H9 (cell line): ENCODE data around the gene ERC2. TPM values are rescaled to one million over a fixed set of nuclear protein-coding genes. Genes with fewer than 3 reads are reported as not detected.

Source experiments
- DNase-seq: peaks from one replicate; pipeline ENCODE4 v3.0.0-alpha.2; 2017
- H2AFZ ChIP-seq: one replicate; pipeline ENCODE4 v1.6.1; 2013; ENCODE audit warnings: mild to moderate bottlenecking, low read length, control low read depth, moderate library complexity
- H2AK5ac ChIP-seq: 2 replicates; pipeline ENCODE4 v1.6.1; 2013; ENCODE audit warnings: low read length, control low read depth, mixed read lengths; ENCODE audit not compliant: insufficient read length
- H2BK120ac ChIP-seq: one replicate; pipeline ENCODE4 v1.6.1; 2013; ENCODE audit warnings: low read depth, mild to moderate bottlenecking, low read length, control low read depth, inconsistent platforms; ENCODE audit not compliant: poor library complexity, severe bottlenecking
- H2BK12ac ChIP-seq: 2 replicates; pipeline ENCODE4 v1.6.1; 2013; ENCODE audit warnings: low read length, control low read depth, mixed read lengths, low read depth; ENCODE audit not compliant: insufficient read length
- H2BK15ac ChIP-seq: 2 replicates; pipeline ENCODE4 v1.6.1; 2013; ENCODE audit warnings: low read depth, low read length, control low read depth
- H2BK20ac ChIP-seq: one replicate; pipeline ENCODE4 v1.6.1; 2013; ENCODE audit warnings: low read depth, mild to moderate bottlenecking, low read length, control low read depth, inconsistent platforms; ENCODE audit not compliant: poor library complexity, severe bottlenecking
- H2BK5ac ChIP-seq: 2 replicates; pipeline ENCODE4 v1.6.1; 2013; ENCODE audit warnings: low read length, control low read depth, mixed read lengths; ENCODE audit not compliant: insufficient read length
- H3K14ac ChIP-seq: 2 replicates; pipeline ENCODE4 v1.6.1; 2013; ENCODE audit warnings: low read length, control low read depth; ENCODE audit not compliant: insufficient read depth
- H3K18ac ChIP-seq: 2 replicates; pipeline ENCODE4 v1.6.1; 2013; ENCODE audit warnings: low read depth, mild to moderate bottlenecking, mixed read lengths, low read length, control low read depth; ENCODE audit not compliant: insufficient read length
- H3K23ac ChIP-seq: 2 replicates; pipeline ENCODE4 v1.6.1; 2013; ENCODE audit warnings: low read length, control low read depth, mixed read lengths, low read depth; ENCODE audit not compliant: insufficient read length
- H3K23me2 ChIP-seq: 2 replicates; pipeline ENCODE4 v1.6.1; 2013; ENCODE audit warnings: low read depth, mild to moderate bottlenecking, mixed read lengths, low read length, control low read depth; ENCODE audit not compliant: insufficient read length, poor library complexity, severe bottlenecking
- H3K27ac ChIP-seq: 2 replicates; pipeline ENCODE4 v1.5.1; 2013; ENCODE audit warnings: low read length, control low read depth, mixed read lengths, low read depth; ENCODE audit not compliant: insufficient read length
- H3K27me3 ChIP-seq: 2 replicates; pipeline ENCODE4 v1.6.1; 2013; ENCODE audit warnings: low read length, control low read depth, inconsistent platforms; ENCODE audit not compliant: insufficient read depth
- H3K4ac ChIP-seq: 2 replicates; pipeline ENCODE4 v1.6.1; 2013; ENCODE audit warnings: low read depth, mild to moderate bottlenecking, control low read depth, inconsistent platforms, low read length, moderate library complexity
- H3K4me1 ChIP-seq: 2 replicates; pipeline ENCODE4 v1.6.1; 2013; ENCODE audit warnings: low read length, control low read depth, inconsistent platforms; ENCODE audit not compliant: insufficient read depth
- H3K4me2 ChIP-seq: 2 replicates; pipeline ENCODE4 v1.6.1; 2013; ENCODE audit warnings: low read length, control low read depth, mixed read lengths; ENCODE audit not compliant: insufficient read length, insufficient read depth
- H3K56ac ChIP-seq: 2 replicates; pipeline ENCODE4 v1.6.1; 2013; ENCODE audit warnings: low read depth, mild to moderate bottlenecking, mixed read lengths, low read length, control low read depth; ENCODE audit not compliant: insufficient read length
- H3K79me1 ChIP-seq: 2 replicates; pipeline ENCODE4 v1.6.1; 2013; ENCODE audit warnings: low read depth, mild to moderate bottlenecking, moderate library complexity, low read length, control low read depth, inconsistent platforms; ENCODE audit not compliant: insufficient read depth, poor library complexity, severe bottlenecking
- H3K79me2 ChIP-seq: 2 replicates; pipeline ENCODE4 v1.6.1; 2013; ENCODE audit warnings: low read length, control low read depth, inconsistent platforms; ENCODE audit not compliant: insufficient read depth
- H3K9ac ChIP-seq: 2 replicates; pipeline ENCODE4 v1.6.1; 2013; ENCODE audit warnings: low read length, control low read depth, mixed read lengths; ENCODE audit not compliant: insufficient read length; ENCODE audit errors: extremely low read depth
- H3K9me3 ChIP-seq: one replicate; pipeline ENCODE4 v1.6.1; 2013; ENCODE audit warnings: low read depth, low read length, inconsistent platforms; ENCODE audit not compliant: control insufficient read depth
- H3T11ph ChIP-seq: one replicate; pipeline ENCODE4 v1.6.1; 2013; ENCODE audit warnings: mild to moderate bottlenecking, low read length, control low read depth, inconsistent platforms
- H4K20me1 ChIP-seq: one replicate; pipeline ENCODE4 v1.6.1; 2013; ENCODE audit not compliant: control insufficient read depth, insufficient read length, insufficient read depth
- H4K5ac ChIP-seq: 2 replicates; pipeline ENCODE4 v1.6.1; 2013; ENCODE audit warnings: low read depth, mild to moderate bottlenecking, mixed read lengths, low read length, control low read depth; ENCODE audit not compliant: insufficient read length
- H4K8ac ChIP-seq: replicated peaks from 2 replicates; pipeline ENCODE4 v1.6.1; 2013; ENCODE audit warnings: low read length, control low read depth, mixed read lengths, low read depth; ENCODE audit not compliant: insufficient read length
- H4K91ac ChIP-seq: 2 replicates; pipeline ENCODE4 v1.6.1; 2013; ENCODE audit warnings: low read depth, mild to moderate bottlenecking, moderate library complexity, mixed read lengths, low read length, control low read depth; ENCODE audit not compliant: insufficient read length
- H3K27ac Mint-ChIP-seq, 3 experiments: 2 replicates in 2 of 3; 3 replicates in 1 of 3; pipeline ENCODE4 v1.8.0; 2020 to 2021; ENCODE audit warnings: mixed read lengths in 3 of 3, mild to moderate bottlenecking in 1 of 3, moderate library complexity in 1 of 3
- H3K27me3 Mint-ChIP-seq: 2 replicates; pipeline ENCODE4 v1.8.0; 2021; ENCODE audit warnings: low read depth, mild to moderate bottlenecking, moderate library complexity, mixed read lengths
- H3K36me3 Mint-ChIP-seq, 3 experiments: 2 replicates in 2 of 3; 3 replicates in 1 of 3; pipeline ENCODE4 v1.8.0; 2020 to 2021; ENCODE audit warnings: low read depth in 3 of 3, mixed read lengths in 3 of 3; ENCODE audit not compliant: insufficient read depth in 1 of 3
- H3K4me1 Mint-ChIP-seq, 2 experiments: 2 replicates each; pipeline ENCODE4 v1.8.0; 2020; ENCODE audit warnings: mixed read lengths in 2 of 2
- H3K4me3 Mint-ChIP-seq, 2 experiments: 2 replicates in 1 of 2; 3 replicates in 1 of 2; pipeline ENCODE4 v1.8.0; 2020 to 2021; ENCODE audit warnings: mild to moderate bottlenecking in 2 of 2, mixed read lengths in 2 of 2, moderate library complexity in 1 of 2
- H3K9me3 Mint-ChIP-seq, 2 experiments: 2 replicates in 1 of 2; 3 replicates in 1 of 2; pipeline ENCODE4 v1.8.0; 2020; ENCODE audit warnings: mild to moderate bottlenecking in 2 of 2, mixed read lengths in 2 of 2, moderate library complexity in 1 of 2
- CTCF ChIP-seq: fragments of 200-600 bp; sonication (generic); conservative IDR thresholded peaks from 3 replicates; pipeline ENCODE4 v1.8.0; 2021; ENCODE audit warnings: antibody characterized with exemption, mild to moderate bottlenecking
- WGBS: extraction: QIAGEN DNeasy Blood & Tissue Kit; methylation state at CpG from one replicate; pipeline ENCODE4 v1.1.7; 2013; ENCODE audit warnings: missing lambda C conversion rate, low lambda C conversion rate, mixed read lengths; ENCODE audit not compliant: insufficient read length; ENCODE audit errors: extremely low coverage; 5-methylcytosine and 5-hydroxymethylcytosine counted together
- total RNA-seq: library from RNA; stranded (reverse); gene quantifications from 2 replicates; pipeline ENCODE4 v1.2.1, GENCODE V29; 2021

Gene ERC2
- total RNA-seq, 1 experiment from 2014 or later = 15.4 TPM

DNA sequence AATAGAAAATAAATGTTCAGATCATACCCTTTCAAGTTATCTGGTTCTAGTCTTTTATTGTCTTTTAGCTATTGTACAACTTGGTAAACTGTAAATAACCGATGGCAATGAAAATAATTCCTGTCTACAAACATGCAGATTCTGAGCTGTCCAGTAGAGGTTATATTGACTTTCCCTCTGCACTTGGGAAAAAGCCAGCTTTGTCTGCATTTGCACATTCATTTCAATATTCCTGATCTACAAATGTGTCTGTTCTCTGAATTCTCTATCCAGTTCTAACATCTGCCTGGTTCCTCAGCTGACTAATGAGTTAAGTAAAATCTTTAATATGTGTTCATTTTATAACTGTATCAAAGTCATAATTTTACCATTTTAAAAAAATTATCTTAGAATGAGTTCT lies 408.5 kb downstream of the ERC2 start:
- Histone ChIP-seq H3K56ac (no peak overlapping the region), H2BK5ac (no peak overlapping the region), H3K4me1 (peaks cover 2% of the 10 kb centered on the region; the same call in 1 of the 2 replicates), H3K9me3 (no peaks in the 10 kb centered on the region), H2BK12ac (no peak overlapping the region), H4K8ac (no peak overlapping the region), H4K20me1 (no peaks in the 10 kb centered on the region), H3K4ac (no peak overlapping the region), H2AK5ac (no peak overlapping the region), H2BK15ac (no peak overlapping the region), H3K27ac (no peak overlapping the region), H2AFZ (no peak overlapping the region), H3K9ac (no peak overlapping the region), H3K23ac (no peak overlapping the region), H3K79me1 (no peaks in the 10 kb centered on the region), H4K91ac (no peak overlapping the region), H3K27me3 (no peaks in the 10 kb centered on the region), H3K4me2 (no peak overlapping the region), H2BK120ac (no peak overlapping the region), H2BK20ac (no peak overlapping the region), H3K18ac (no peak overlapping the region), H3K79me2 (no peaks in the 10 kb centered on the region), H3T11ph (no peak overlapping the region), H3K14ac (no peak overlapping the region), H3K23me2 (no peaks in the 10 kb centered on the region), H4K5ac (no peak overlapping the region)
- peaks cover 16 to 17% of the 10 kb centered on the region in 2 experiments for H3K4me1 Mint-ChIP-seq
- WGBS = no CpG with 5 or more reads among the region's 1 CpG
- no peaks in the 10 kb centered on the region for H3K9me3 Mint-ChIP-seq
- no peaks in the 10 kb centered on the region for H3K27me3 Mint-ChIP-seq
- no peaks in the 10 kb centered on the region for H3K36me3 Mint-ChIP-seq
- H3K27ac Mint-ChIP-seq = no peak overlapping the region
- no peak for TF ChIP-seq CTCF
- no peak for DNase-seq
- no peak overlapping the region for H3K4me3 Mint-ChIP-seq
